ENCODE measurements around the gene ERI3. TPM values are rescaled to one million over a fixed set of nuclear protein-coding genes. Genes with fewer than 3 reads are reported as not detected.
A peak's percentile ranks its signal among the peaks of the same experiment; 100 is the strongest.

Gene ERI3
- total RNA-seq, 1 donor from 2014 or later, result 58.3 TPM

DNA sequence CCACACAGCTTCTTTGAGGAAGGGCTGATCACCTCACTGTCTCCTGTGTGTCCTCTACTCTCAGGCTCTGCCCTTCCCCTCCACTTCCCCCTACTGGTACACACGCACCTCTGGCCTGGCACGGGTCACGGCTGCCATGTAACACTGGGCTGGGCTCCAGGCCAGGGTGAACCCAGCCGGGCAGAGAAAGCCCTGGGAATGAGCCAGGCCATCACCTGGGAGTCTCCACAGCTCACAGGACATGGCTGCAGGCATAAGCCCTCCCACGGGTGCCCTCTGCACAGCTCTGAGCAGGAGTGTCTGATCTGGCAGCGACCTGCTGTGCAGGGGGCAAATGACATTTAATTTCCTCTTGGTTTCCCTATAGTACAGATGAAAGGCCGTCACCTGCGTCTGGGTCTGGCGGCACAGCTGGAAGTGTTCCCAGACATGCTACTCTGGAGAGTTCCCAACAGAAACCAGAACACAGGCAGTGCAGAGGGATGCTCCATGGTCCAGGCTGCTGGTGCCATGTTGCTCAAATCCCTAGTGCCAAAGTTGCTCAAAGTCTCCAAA is 61.2 kb downstream of the ERI3 start:
- FAIRE-seq, result no peak
- no peaks in the 10 kb centered on the region for H3K79me2 ChIP-seq (ENCODE audit: insufficient read depth, low read length)
- Mint-ChIP-seq H3K4me1 (ENCODE audit: low read depth, unreplicated experiment) (no peaks in the 10 kb centered on the region), H3K27ac (ENCODE audit: unreplicated experiment) (no peak overlapping the region), H3K36me3 (ENCODE audit: low read depth, unreplicated experiment) (peaks cover 42% of the 10 kb centered on the region), H3K27me3 (ENCODE audit: low read depth, unreplicated experiment) (no peaks in the 10 kb centered on the region), H3K4me3 (ENCODE audit: unreplicated experiment) (no peak overlapping the region), H3K9me3 (ENCODE audit: unreplicated experiment) (no peaks in the 10 kb centered on the region)
- TF ChIP-seq, protein P1, sequence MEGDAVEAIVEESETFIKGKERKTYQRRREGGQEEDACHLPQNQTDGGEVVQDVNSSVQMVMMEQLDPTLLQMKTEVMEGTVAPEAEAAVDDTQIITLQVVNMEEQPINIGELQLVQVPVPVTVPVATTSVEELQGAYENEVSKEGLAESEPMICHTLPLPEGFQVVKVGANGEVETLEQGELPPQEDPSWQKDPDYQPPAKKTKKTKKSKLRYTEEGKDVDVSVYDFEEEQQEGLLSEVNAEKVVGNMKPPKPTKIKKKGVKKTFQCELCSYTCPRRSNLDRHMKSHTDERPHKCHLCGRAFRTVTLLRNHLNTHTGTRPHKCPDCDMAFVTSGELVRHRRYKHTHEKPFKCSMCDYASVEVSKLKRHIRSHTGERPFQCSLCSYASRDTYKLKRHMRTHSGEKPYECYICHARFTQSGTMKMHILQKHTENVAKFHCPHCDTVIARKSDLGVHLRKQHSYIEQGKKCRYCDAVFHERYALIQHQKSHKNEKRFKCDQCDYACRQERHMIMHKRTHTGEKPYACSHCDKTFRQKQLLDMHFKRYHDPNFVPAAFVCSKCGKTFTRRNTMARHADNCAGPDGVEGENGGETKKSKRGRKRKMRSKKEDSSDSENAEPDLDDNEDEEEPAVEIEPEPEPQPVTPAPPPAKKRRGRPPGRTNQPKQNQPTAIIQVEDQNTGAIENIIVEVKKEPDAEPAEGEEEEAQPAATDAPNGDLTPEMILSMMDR (IDR thresholded peaks at IDR 0.05; ENCODE audit: insufficient read depth, low read depth, low read length), result no peak
- TF ChIP-seq EZH2 (IDR thresholded peaks at IDR 0.05; ENCODE audit: insufficient read depth, low read length), result no peak
- no peak overlapping the region for H3K27ac ChIP-seq (ENCODE audit: low read depth, low read length)
- H3K9me3 ChIP-seq (ENCODE audit: insufficient read depth, low read depth, low read length), result no peaks in the 10 kb centered on the region
- H3K4me2 ChIP-seq (ENCODE audit: low read length), result no peak overlapping the region
- no peaks in the 10 kb centered on the region for H3K27me3 ChIP-seq (ENCODE audit: insufficient read depth, low read length)
- no peak for DNase-seq (ENCODE audit: low read depth)
- peaks cover 4% of the 10 kb centered on the region for H3K36me3 ChIP-seq (ENCODE audit: insufficient read depth, low read length)
- peaks cover 64% of the 10 kb centered on the region for H4K20me1 ChIP-seq (ENCODE audit: insufficient read depth, low read length)
- no peak overlapping the region for H3K9ac ChIP-seq (ENCODE audit: low read length)
- H3K4me1 ChIP-seq (ENCODE audit: insufficient read depth, low read length), result no peaks in the 10 kb centered on the region
- H3K4me3 ChIP-seq (ENCODE audit: insufficient read depth, low read depth, low read length), result no peak overlapping the region
- H2AFZ ChIP-seq (ENCODE audit: low read depth, low read length), result no peak overlapping the region

DNA sequence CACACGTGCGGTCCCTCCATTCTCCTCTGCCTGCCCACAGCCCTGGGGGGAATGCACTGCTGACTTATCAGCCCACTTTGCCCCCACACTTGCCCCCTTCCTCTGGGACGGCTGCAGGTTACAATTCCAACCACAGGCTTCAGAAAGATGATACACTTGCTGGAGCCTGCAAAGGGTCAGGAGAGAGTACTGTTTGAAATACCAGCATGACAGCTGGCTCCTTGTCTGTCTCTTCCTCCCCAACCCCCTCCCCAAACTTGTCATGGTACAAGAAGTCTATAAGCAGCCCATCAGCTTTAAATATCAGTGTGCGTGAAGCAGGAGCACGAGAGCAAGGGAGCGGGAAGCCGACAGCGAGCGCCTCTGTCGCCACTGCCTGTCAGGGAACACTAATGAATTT is 62.4 kb downstream of the ERI3 start:
- Histone ChIP-seq H3K36me3 (ENCODE audit: insufficient read depth, low read length) (peaks cover 3% of the 10 kb centered on the region), H3K4me2 (ENCODE audit: low read length) (no peak overlapping the region), H3K9ac (ENCODE audit: low read length) (no peak overlapping the region), H4K20me1 (ENCODE audit: insufficient read depth, low read length) (peaks cover 74% of the 10 kb centered on the region), H3K9me3 (ENCODE audit: insufficient read depth, low read depth, low read length) (no peaks in the 10 kb centered on the region), H3K27ac (ENCODE audit: low read depth, low read length) (no peak overlapping the region), H2AFZ (ENCODE audit: low read depth, low read length) (no peak overlapping the region), H3K4me1 (ENCODE audit: insufficient read depth, low read length) (no peaks in the 10 kb centered on the region), H3K4me3 (ENCODE audit: insufficient read depth, low read depth, low read length) (no peak overlapping the region), H3K79me2 (ENCODE audit: insufficient read depth, low read length) (no peaks in the 10 kb centered on the region), H3K27me3 (ENCODE audit: insufficient read depth, low read length) (no peaks in the 10 kb centered on the region)
- DNase-seq (ENCODE audit: low read depth) (no peak), FAIRE-seq (no peak)
- H3K4me3 Mint-ChIP-seq (ENCODE audit: unreplicated experiment), result no peak overlapping the region
- H3K9me3 Mint-ChIP-seq (ENCODE audit: unreplicated experiment), result no peaks in the 10 kb centered on the region
- TF ChIP-seq EZH2 (IDR thresholded peaks at IDR 0.05; ENCODE audit: insufficient read depth, low read length), result no peak
- TF ChIP-seq, protein P1 (IDR thresholded peaks at IDR 0.05; ENCODE audit: insufficient read depth, low read depth, low read length), result no peak
- H3K27ac Mint-ChIP-seq (ENCODE audit: unreplicated experiment), result peak overlapping the region; percentile 34
- H3K27me3 Mint-ChIP-seq (ENCODE audit: low read depth, unreplicated experiment), result no peaks in the 10 kb centered on the region
- no peaks in the 10 kb centered on the region for H3K4me1 Mint-ChIP-seq (ENCODE audit: low read depth, unreplicated experiment)
- peaks cover 45% of the 10 kb centered on the region for H3K36me3 Mint-ChIP-seq (ENCODE audit: low read depth, unreplicated experiment)

DNA sequence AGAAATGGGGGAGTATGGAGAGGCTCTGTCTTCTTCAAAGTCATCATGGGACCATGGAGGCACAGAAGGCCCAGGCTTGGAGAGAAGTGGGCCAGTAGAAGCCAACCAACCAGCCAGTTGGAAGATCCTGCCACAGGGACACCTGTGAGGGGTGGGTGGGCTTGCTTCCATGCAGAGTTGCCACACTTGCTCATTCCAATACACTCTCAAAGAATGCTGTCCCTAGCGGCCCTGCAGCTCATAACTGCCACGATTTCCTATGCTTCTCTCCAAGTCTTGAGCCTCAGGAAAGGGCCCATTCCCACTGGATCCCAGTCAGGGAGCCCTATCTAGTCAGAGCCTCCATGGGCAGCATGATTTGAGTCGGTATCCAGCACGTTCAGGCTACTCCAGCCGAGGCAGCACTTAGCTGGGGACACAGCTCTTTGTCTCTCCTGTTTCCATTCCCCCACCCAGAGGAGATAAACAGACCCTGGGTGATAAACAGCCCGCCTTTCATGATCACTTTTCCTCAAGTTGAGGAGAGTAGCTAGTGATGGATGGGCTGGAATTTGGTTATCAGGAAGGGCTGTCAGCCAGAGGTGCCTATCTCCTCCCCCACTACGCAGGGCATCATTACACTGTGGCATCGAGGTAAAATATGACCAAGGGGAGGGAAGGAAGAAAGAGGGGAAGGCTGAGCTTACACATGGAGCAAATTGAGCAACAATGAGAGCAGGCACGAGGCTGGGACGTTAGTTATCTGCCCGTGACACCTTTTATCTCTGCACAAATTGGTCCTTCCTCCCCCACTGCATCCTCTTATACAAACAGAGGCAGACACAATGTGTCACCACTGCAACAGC is 64.6 kb downstream of the ERI3 start:
- H3K4me1 ChIP-seq (ENCODE audit: insufficient read depth, low read length), result no peaks in the 10 kb centered on the region
- DNase-seq (ENCODE audit: low read depth) (no peak), FAIRE-seq (no peak)
- Mint-ChIP-seq H3K27me3 (ENCODE audit: low read depth, unreplicated experiment) (no peaks in the 10 kb centered on the region), H3K36me3 (ENCODE audit: low read depth, unreplicated experiment) (peaks cover 43% of the 10 kb centered on the region), H3K4me1 (ENCODE audit: low read depth, unreplicated experiment) (no peaks in the 10 kb centered on the region), H3K9me3 (ENCODE audit: unreplicated experiment) (no peaks in the 10 kb centered on the region), H3K27ac (ENCODE audit: unreplicated experiment) (no peak overlapping the region), H3K4me3 (ENCODE audit: unreplicated experiment) (no peak overlapping the region)
- no peak overlapping the region for H3K4me2 ChIP-seq (ENCODE audit: low read length)
- peaks cover 70% of the 10 kb centered on the region for H4K20me1 ChIP-seq (ENCODE audit: insufficient read depth, low read length)
- no peak overlapping the region for H3K27ac ChIP-seq (ENCODE audit: low read depth, low read length)
- H3K36me3 ChIP-seq (ENCODE audit: insufficient read depth, low read length), result peaks cover 9% of the 10 kb centered on the region
- no peak overlapping the region for H2AFZ ChIP-seq (ENCODE audit: low read depth, low read length)
- no peak overlapping the region for H3K4me3 ChIP-seq (ENCODE audit: insufficient read depth, low read depth, low read length)
- no peaks in the 10 kb centered on the region for H3K27me3 ChIP-seq (ENCODE audit: insufficient read depth, low read length)
- H3K9me3 ChIP-seq (ENCODE audit: insufficient read depth, low read depth, low read length), result no peaks in the 10 kb centered on the region
- TF ChIP-seq, protein P1 (IDR thresholded peaks at IDR 0.05; ENCODE audit: insufficient read depth, low read depth, low read length), result no peak
- no peak for TF ChIP-seq EZH2 (IDR thresholded peaks at IDR 0.05; ENCODE audit: insufficient read depth, low read length)
- no peak overlapping the region for H3K9ac ChIP-seq (ENCODE audit: low read length)
- no peaks in the 10 kb centered on the region for H3K79me2 ChIP-seq (ENCODE audit: insufficient read depth, low read length)
